Activated CD4-positive, alpha-beta T cell treated with anti-CD3 and anti-CD28 coated beads, Interleukin-2, amount 10 ng/mL, durations not matched to agents 7 days and 5 days (primary cell): ENCODE results near the gene PGPEP1. TPM values are rescaled to one million over a fixed set of nuclear protein-coding genes. Genes with fewer than 3 reads are reported as not detected.
A peak's percentile ranks its signal among the peaks of the same experiment; 100 is the strongest.
"Not testable (repeated sequence)": the region's sequence is repeated elsewhere in the genome, so short reads cannot be mapped to it uniquely, and the experiment has no call there.

Experiments
- CTCF ChIA-PET: fragments of 350-600 bp; sonication (Branson Sonifier 250); formaldehyde crosslinking; loops from one replicate; lab custom pipeline; 2021; ENCODE audit warnings: antibody characterized with exemption; lab: Charles Lee
- POLR2A ChIA-PET: fragments of 350-600 bp; sonication (Branson Sonifier 250); formaldehyde crosslinking; loops from one replicate; lab custom pipeline; 2021; ENCODE audit warnings: antibody characterized with exemption; lab: Charles Lee
- DNase-seq: peaks from one replicate; pipeline ENCODE4 v3.0.0-alpha.2; 2020
- H3K27ac Mint-ChIP-seq: one replicate; pipeline ENCODE4 v1.8.0; 2021; ENCODE audit warnings: mild to moderate bottlenecking, moderate library complexity, mixed read lengths
- H3K27me3 Mint-ChIP-seq: one replicate; pipeline ENCODE4 v1.8.0; 2021; ENCODE audit warnings: mixed read lengths
- H3K36me3 Mint-ChIP-seq: one replicate; pipeline ENCODE4 v1.8.0; 2021; ENCODE audit warnings: low read depth, mixed read lengths
- H3K4me1 Mint-ChIP-seq: one replicate; pipeline ENCODE4 v1.8.0; 2021; ENCODE audit warnings: mixed read lengths
- H3K4me3 Mint-ChIP-seq: one replicate; pipeline ENCODE4 v1.8.0; 2021; ENCODE audit warnings: mild to moderate bottlenecking, moderate library complexity, mixed read lengths
- H3K9me3 Mint-ChIP-seq: one replicate; pipeline ENCODE4 v1.8.0; 2021; ENCODE audit warnings: mixed read lengths
- total RNA-seq, 2 experiments: library from RNA; stranded (reverse); gene quantifications; one replicate each; pipeline ENCODE4 v1.2.3, GENCODE V29; 2021

Gene PGPEP1
- total RNA-seq, 2 experiments from 2014 or later: 24.1 to 24.8 TPM

DNA sequence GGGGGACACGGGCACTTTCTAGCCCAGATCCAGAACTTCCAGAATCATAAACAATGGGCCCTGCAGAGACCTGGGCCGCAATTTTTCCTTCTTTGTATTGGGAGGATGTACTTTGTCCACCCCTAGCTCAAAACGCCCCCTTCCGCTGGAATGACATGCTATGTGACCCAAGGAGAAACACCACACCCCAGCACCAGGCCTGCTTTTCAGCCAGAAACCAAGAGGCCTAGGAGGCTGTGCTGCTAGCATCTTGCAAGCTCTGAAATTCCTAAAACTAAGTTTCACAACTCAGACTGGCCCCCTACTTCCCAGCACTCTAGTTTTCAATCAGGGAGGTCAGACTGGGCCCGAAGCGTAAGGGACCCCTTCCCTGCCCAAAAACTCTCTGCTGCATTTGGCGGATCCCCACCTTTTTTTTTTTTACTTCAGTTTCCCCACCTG, 18.1 kb upstream of the PGPEP1 start:
- Mint-ChIP-seq H3K4me1 (peaks cover 61% of the 10 kb centered on the region), H3K36me3 (peaks cover 38% of the 10 kb centered on the region), H3K4me3 (peak overlapping the region; percentile 93), H3K27me3 (no peaks in the 10 kb centered on the region), H3K9me3 (no peaks in the 10 kb centered on the region), H3K27ac (peak overlapping the region; percentile 97)
- POLR2A ChIA-PET: interaction anchor here (1.0 to 3.4 kb wide), 5 partner anchors 17 to 47 kb away, joined by 4 to 85 read pairs (median 9); partner anchors contain the start of gene JUND
- CTCF ChIA-PET: interaction anchor here (0.6 to 13.8 kb wide), 19 partner anchors 10 to 581 kb away, joined by 3 to 229 read pairs (median 4); partner anchors contain the start of genes JUND and SSBP4
- peak; percentile 59 for DNase-seq

DNA sequence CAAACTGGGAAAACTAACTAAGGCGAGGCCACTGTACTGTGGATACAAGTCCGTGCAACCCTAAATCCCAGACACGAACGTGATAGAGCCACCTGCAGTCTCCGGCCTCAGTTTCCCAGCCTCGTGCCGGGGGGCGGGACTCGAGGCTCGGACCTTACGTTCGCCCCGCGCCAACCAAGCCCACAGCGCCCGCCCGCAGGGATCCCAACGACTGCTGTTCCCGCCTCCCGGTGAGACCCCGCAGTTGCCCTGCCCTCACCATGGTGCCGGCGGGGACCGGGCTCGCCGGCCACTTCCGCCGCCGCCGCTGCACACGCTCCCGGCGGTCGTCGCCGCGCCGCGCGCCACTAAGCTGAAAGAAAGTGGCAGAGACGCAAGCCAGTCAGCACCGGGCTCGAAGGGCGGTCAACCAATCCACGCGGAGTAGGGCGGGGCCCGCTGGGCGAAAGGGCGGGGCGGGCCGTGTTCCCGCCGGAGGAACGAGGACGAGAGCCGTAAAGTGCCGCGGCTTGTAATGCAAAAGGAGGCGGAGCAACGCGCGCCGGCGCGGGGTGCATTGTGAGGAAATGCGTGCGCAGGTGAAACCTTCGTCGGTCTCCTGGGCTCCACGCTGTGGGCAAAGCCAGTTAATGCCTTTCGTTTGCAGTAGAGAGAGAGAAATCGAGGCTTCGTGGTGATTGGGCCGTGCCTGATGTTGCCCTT, 17.5 kb upstream of the PGPEP1 start, which contains the start of gene LSM4:
TSS of gene LSM4 (minus strand) at position 318 of the 702 bp plus-strand sequence. CDS start at position 262, 56 bp downstream.
- ChIA-PET POLR2A (interaction anchor here (0.7 to 3.4 kb wide), 3 partner anchors 18 to 511 kb away, joined by 3 to 85 read pairs (median 9); partner anchors contain the start of gene JUND), CTCF (interaction anchor here (0.6 to 13.8 kb wide), 10 partner anchors 9 to 581 kb away, joined by 3 to 229 read pairs (median 5); partner anchors contain the start of genes JUND and SSBP4)
- Mint-ChIP-seq H3K27me3 (no peaks in the 10 kb centered on the region), H3K4me3 (peak within 1 kb of the TSS; percentile 93), H3K27ac (peak within 1 kb of the TSS; percentile 97), H3K36me3 (peaks cover 38% of the 10 kb centered on the region), H3K4me1 (peaks cover 56% of the 10 kb centered on the region), H3K9me3 (no peaks in the 10 kb centered on the region)
- DNase-seq: peak; percentile 100

DNA sequence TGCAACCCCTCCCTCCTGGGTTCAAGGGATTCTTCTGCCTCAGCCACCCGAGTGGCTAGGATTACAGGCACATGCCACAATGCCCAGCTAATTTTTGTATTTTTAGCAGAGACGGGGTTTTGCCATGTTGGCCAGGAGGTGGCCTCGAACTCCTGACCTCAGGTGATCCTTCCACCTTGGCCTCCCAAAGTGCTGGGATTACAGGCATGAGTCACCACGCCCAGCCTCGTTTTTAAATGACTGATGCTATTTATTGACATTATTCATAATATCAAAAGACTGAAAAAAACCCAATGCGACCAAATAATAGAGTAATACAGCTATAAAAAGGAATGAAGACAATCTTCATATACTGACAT, 16.0 kb upstream of the PGPEP1 start:
- DNase-seq, H3K4me3 Mint-ChIP-seq, H3K27me3 Mint-ChIP-seq, H3K9me3 Mint-ChIP-seq: not testable (repeated sequence)
- ChIA-PET POLR2A (interaction anchor here (0.6 kb wide), 1 partner anchor 24 kb away, joined by 4 read pairs; no protein-coding TSS in a partner anchor), CTCF (interaction anchor here (0.6 to 1.0 kb wide), 6 partner anchors 20 to 697 kb away, joined by 3 to 5 read pairs (median 4); no protein-coding TSS in a partner anchor)
- H3K27ac Mint-ChIP-seq: peak overlapping the region; percentile 97
- peaks cover 54% of the 10 kb centered on the region for H3K4me1 Mint-ChIP-seq
- H3K36me3 Mint-ChIP-seq: peaks cover 29% of the 10 kb centered on the region

DNA sequence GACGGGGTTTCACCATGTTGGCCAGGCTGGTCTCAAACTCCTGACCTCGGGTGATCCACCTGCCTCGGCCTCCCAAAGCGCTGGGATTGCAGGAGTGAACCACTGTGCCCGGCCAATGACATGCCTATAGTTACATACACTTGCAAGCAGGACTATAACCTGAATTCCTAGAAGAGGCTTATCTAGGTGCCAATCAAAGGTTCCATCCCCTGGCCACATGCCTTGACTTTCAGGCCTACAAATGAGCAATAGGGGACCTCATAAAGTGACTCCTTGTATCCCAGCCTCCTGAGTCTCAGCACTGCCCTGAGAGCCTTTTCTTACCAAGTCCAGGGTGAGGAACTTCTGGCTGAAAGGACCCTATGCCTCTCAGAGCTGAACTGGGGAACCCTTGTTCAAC, 13.6 kb upstream of the PGPEP1 start:
- Mint-ChIP-seq H3K9me3 (no peaks in the 10 kb centered on the region), H3K4me1 (peaks cover 33% of the 10 kb centered on the region), H3K4me3 (no peak overlapping the region), H3K27me3 (no peaks in the 10 kb centered on the region), H3K27ac (no peak overlapping the region), H3K36me3 (peaks cover 6% of the 10 kb centered on the region)
- ChIA-PET CTCF (interaction anchor here (1.2 to 10.0 kb wide), 3 partner anchors 51 to 118 kb away, joined by 3 to 162 read pairs (median 3); partner anchors contain the start of genes IQCN and JUND), POLR2A (interaction anchor here (1.0 to 1.4 kb wide), 2 partner anchors 46 to 47 kb away, joined by 3 to 4 read pairs; partner anchors contain the start of gene JUND)
- DNase-seq: no peak

DNA sequence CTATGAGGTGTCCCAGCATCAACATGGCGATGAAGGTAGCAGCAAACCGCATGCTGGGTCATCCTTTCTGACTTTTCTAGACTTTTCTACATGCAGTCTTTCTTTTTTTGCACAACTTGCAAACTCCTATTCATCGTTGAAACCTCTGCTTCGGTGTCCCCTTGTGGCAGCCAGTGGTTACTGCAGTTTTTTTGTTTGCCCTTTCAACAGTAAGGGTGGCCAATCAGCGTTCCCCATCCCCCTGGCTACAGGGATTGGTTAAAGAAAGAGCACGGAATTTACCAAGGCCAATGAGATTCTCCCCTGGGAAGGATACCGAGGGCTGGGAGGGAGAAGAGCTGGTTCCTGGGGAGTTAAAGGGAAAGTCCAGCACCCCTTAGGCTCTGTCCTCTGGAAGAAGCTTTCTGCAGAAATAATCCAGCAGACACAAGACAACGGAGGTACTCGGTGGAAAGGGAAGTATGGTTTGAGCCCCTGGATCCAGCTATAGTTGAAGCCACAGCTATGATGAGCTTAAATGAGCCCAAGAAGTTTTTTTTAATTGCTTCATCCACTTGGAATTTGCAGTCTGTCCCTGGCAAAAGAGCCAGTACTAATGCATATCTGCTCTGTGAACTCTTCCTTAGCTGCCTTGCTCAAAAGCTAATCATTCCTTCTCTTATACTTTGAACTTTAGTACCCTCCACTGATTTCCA, 11.9 kb upstream of the PGPEP1 start:
- DNase-seq: peak; percentile 94
- Mint-ChIP-seq H3K27me3 (no peaks in the 10 kb centered on the region), H3K27ac (peak overlapping the region; percentile 51), H3K4me3 (peak overlapping the region; percentile 33), H3K4me1 (peaks cover 24% of the 10 kb centered on the region), H3K36me3 (no peaks in the 10 kb centered on the region), H3K9me3 (no peaks in the 10 kb centered on the region)
- POLR2A ChIA-PET: interaction anchor here (0.6 to 2.3 kb wide), 3 partner anchors 36 to 54 kb away, joined by 3 to 28 read pairs (median 3); partner anchors contain the start of genes IQCN and JUND
- CTCF ChIA-PET: interaction anchor here (0.6 to 10.0 kb wide), 25 partner anchors 9 to 146 kb away, joined by 3 to 162 read pairs (median 4); partner anchors contain the start of genes IQCN, JUND and SSBP4

DNA sequence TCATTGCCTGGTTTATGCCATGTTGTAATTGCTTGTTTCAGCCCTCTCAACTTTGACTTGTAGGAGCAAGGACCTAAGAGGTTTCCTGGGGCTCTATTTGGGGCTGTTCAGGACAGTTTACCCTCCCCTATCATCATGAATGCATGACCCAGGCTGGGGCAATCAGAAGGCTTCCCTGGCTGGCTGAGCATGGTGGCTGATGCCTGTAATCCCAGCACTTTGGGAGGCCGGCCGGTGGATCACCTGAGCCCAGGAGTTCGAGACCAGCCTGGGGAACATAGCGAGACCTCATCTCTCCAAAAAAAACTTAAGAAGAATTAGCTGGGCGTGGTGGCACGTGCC, 11.4 kb upstream of the PGPEP1 start:
- H3K27ac Mint-ChIP-seq: peak overlapping the region; percentile 51
- no peaks in the 10 kb centered on the region for H3K27me3 Mint-ChIP-seq
- DNase-seq: no peak
- ChIA-PET POLR2A (interaction anchor here (0.8 to 2.3 kb wide), 2 partner anchors 49 to 55 kb away, joined by 3 to 28 read pairs; partner anchors contain the start of genes IQCN and JUND), CTCF (interaction anchor here (0.6 to 10.0 kb wide), 25 partner anchors 9 to 943 kb away, joined by 3 to 162 read pairs (median 4); partner anchors contain the start of genes IQCN, JUND and SSBP4)
- H3K36me3 Mint-ChIP-seq: no peaks in the 10 kb centered on the region
- H3K4me1 Mint-ChIP-seq: peaks cover 19% of the 10 kb centered on the region
- no peak overlapping the region for H3K4me3 Mint-ChIP-seq
- no peaks in the 10 kb centered on the region for H3K9me3 Mint-ChIP-seq

DNA sequence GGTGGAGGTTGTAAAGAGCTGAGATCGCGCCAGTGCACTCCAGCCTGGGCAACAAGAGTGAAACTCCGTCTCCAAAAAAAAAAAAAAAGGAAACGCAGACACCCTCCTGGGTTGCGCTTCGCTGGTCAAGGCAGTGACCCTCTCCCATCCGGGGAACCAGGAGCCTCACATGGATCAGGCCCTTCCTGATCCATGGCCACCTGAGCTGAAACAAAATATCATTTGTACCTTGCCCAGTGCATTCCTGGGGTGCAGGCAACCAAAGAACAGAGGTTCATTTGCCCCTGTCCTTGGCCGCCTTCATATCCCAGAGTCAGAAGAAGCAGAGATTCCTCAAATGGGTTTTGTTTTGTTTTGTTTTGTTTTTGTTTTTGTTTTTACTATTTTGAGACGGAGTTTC, 9.5 kb upstream of the PGPEP1 start:
- Mint-ChIP-seq H3K9me3 (no peaks in the 10 kb centered on the region), H3K27me3 (no peaks in the 10 kb centered on the region), H3K36me3 (no peaks in the 10 kb centered on the region), H3K4me1 (peaks cover 13% of the 10 kb centered on the region), H3K4me3 (no peak overlapping the region), H3K27ac (no peak overlapping the region)
- ChIA-PET POLR2A (no interaction called here), CTCF (interaction anchor here (1.0 to 10.0 kb wide), 2 partner anchors 55 to 58 kb away, joined by 5 to 162 read pairs; partner anchors contain the start of genes IQCN and JUND)
- no peak for DNase-seq

DNA sequence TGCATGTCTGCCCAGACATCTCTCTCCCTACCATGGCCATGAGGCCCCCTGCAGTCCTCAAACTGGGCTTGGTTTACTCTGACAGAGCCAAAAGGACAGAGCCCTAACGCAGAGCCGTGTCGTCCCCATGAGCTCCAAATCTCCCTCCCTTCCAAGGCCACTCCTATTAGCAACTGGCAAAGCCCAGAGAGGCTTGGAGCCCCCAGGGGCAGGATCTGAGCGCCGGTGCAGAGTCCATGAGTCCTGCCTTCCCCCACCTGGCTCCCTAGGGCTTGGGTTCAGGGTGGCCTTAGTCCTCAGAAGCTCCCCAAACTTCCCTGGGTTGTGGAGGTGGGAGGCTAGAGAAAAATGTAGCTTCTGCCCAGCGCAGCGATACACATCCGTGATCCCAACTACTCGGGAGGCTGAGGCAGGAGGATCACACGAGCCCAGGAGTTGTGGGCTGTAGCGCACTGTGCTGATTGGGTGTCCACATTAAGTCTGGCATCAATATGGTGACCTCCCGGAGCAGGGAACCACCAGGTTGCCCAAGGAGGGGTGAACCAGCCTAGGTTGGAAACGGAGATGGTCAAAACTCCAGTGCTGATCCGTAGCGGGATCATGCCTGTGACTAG, 7.4 kb upstream of the PGPEP1 start:
- Mint-ChIP-seq H3K4me3 (no peak overlapping the region), H3K9me3 (no peaks in the 10 kb centered on the region), H3K27ac (no peak overlapping the region), H3K27me3 (no peaks in the 10 kb centered on the region), H3K36me3 (no peaks in the 10 kb centered on the region), H3K4me1 (peaks cover 13% of the 10 kb centered on the region)
- POLR2A ChIA-PET: no interaction called here
- CTCF ChIA-PET: interaction anchor here (0.6 to 10.0 kb wide), 5 partner anchors 10 to 90 kb away, joined by 3 to 162 read pairs (median 5); partner anchors contain the start of genes IQCN and JUND
- DNase-seq: no peak

DNA sequence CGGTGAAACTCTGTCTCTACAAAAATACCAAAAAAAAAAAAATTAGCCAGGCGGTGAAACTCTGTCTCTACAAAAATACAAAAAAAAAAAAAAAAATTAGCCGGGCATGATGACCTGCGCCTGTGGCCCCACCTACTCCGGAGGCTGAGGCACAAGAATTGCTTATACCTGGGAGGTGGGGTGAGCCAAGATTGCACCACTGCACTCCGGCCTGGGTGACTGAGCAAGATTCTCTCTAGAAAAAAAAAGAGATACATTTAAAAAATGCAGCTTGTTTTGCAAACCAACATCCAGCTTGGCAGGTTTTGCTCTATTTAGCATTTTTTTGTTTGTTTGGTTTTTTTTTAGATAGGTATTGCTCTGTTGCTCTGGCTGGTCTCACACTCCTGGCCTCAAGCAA, 6.7 kb upstream of the PGPEP1 start:
- Mint-ChIP-seq H3K27me3 (no peaks in the 10 kb centered on the region), H3K9me3 (no peaks in the 10 kb centered on the region), H3K27ac (no peak overlapping the region), H3K36me3 (no peaks in the 10 kb centered on the region), H3K4me1 (peaks cover 8% of the 10 kb centered on the region), H3K4me3 (no peak overlapping the region)
- ChIA-PET CTCF (interaction anchor here (0.7 to 10.0 kb wide), 3 partner anchors 9 to 58 kb away, joined by 3 to 162 read pairs (median 6); partner anchors contain the start of genes IQCN and JUND), POLR2A (no interaction called here)
- no peak for DNase-seq

DNA sequence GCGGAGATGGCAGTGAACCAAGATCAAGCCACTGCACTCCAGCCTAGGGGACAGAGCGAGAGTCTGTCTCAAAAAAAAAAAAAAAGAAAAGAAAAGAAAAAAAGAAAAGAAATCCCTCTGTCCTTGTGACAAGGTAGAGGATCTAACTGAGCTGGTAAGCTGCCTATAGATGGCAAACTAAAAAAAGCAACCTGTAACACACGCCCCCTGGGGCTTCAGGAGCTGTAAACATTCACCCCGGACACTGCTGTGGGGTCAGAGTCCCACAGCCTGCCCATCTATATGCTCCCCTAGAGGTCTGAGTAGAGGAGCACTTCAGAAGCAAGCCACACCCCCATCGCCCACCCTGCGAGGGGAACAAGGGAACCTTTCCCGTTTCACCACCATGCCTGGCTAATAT, 4.3 kb upstream of the PGPEP1 start:
- H3K27ac Mint-ChIP-seq: no peak overlapping the region
- H3K36me3 Mint-ChIP-seq: no peaks in the 10 kb centered on the region
- ChIA-PET POLR2A (no interaction called here), CTCF (no interaction called here)
- H3K27me3 Mint-ChIP-seq: no peaks in the 10 kb centered on the region
- DNase-seq: no peak
- no peak overlapping the region for H3K4me3 Mint-ChIP-seq
- H3K9me3 Mint-ChIP-seq: no peaks in the 10 kb centered on the region
- H3K4me1 Mint-ChIP-seq: peaks cover 10% of the 10 kb centered on the region

DNA sequence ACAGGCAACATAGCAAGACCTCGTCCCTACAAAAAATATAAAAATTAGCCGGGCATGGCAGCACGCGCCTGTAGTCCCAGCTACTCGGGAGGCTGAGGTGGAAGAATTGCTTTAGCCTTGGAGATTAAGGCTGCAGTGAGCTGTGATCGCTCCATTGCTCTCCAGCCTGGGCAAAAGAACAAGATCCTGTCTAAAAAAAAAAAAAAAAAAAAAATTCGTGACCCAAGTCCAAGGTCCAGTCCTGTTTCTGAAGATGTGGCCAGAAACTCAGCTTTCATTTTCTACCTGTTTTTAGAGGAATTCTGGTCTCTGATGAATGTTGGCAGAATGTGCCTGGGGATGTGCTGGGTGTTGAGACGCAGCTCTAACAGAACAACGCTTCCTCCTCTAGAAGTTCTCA, 1.9 kb upstream of the PGPEP1 start:
- H3K27ac Mint-ChIP-seq: no peak overlapping the region
- peaks cover 22% of the 10 kb centered on the region for H3K4me1 Mint-ChIP-seq
- CTCF ChIA-PET: interaction anchor here (0.9 to 3.1 kb wide), 5 partner anchors 10 to 87 kb away, joined by 3 to 25 read pairs (median 3); no protein-coding TSS in a partner anchor
- H3K9me3 Mint-ChIP-seq: no peaks in the 10 kb centered on the region
- peak overlapping the region; percentile 47 for H3K4me3 Mint-ChIP-seq
- H3K36me3 Mint-ChIP-seq: peaks cover 2% of the 10 kb centered on the region
- no peak for DNase-seq
- no peaks in the 10 kb centered on the region for H3K27me3 Mint-ChIP-seq
- POLR2A ChIA-PET: interaction anchor here (0.9 kb wide), 1 partner anchor 57 kb away, joined by 3 read pairs; the partner anchor contains the start of gene JUND
